Thymus (tissue), 11 donors: ENCODE data around the gene AGPAT2. TPM values are rescaled to one million over a fixed set of nuclear protein-coding genes. Genes with fewer than 3 reads are reported as not detected.

ENCODE experiments used
- DNase-seq, 9 donors: peaks; one replicate each; pipeline ENCODE4 v3.0.0-alpha.2; 2013; ENCODE audit warnings: low spot score in 9 of 9, low read depth in 6 of 9, missing footprints in 1 of 9
- H3K27ac ChIP-seq, 2 donors: one replicate each; pipeline ENCODE4 v1.5.1; 2013; ENCODE audit warnings: control low read depth in 1 of 2, low read depth in 1 of 2, low read length in 1 of 2, mild to moderate bottlenecking in 1 of 2, moderate library complexity in 1 of 2
- H3K27me3 ChIP-seq, 2 donors: one replicate each; pipeline ENCODE4 v1.5.1; 2013; ENCODE audit warnings: low read length in 1 of 2; ENCODE audit not compliant: control insufficient read depth in 2 of 2, insufficient read depth in 1 of 2
- H3K36me3 ChIP-seq, 2 donors: one replicate each; pipeline ENCODE4 v1.5.1; 2013; ENCODE audit warnings: low read length in 1 of 2, mild to moderate bottlenecking in 1 of 2, moderate library complexity in 1 of 2; ENCODE audit not compliant: control insufficient read depth in 2 of 2, insufficient read depth in 2 of 2
- H3K4me1 ChIP-seq, 2 donors: one replicate each; pipeline ENCODE4 v1.5.1; 2013; ENCODE audit warnings: low read length in 2 of 2; ENCODE audit not compliant: control insufficient read depth in 2 of 2, insufficient read depth in 2 of 2
- H3K4me3 ChIP-seq, 2 donors: one replicate each; pipeline ENCODE4 v1.5.1; 2013; ENCODE audit warnings: low read length in 2 of 2, control low read depth in 1 of 2, mild to moderate bottlenecking in 1 of 2
- H3K9me3 ChIP-seq, 2 donors: one replicate each; pipeline ENCODE4 v1.5.1; 2013; ENCODE audit warnings: low read length in 1 of 2, mild to moderate bottlenecking in 1 of 2; ENCODE audit not compliant: control insufficient read depth in 2 of 2, insufficient read depth in 1 of 2
- WGBS: extraction: QIAGEN DNeasy Blood & Tissue Kit; methylation state at CpG from one replicate; pipeline ENCODE4 v1.1.7; 2013; 5-methylcytosine and 5-hydroxymethylcytosine counted together
- polyA plus RNA-seq: library from polyadenylated mRNA; stranded (reverse); fragments of 200-250 nt; gene quantifications from one replicate; pipeline ENCODE4 v1.2.3, GENCODE V29; 2013
- total RNA-seq: library from RNA; stranded (reverse); fragments of 120-200 nt; gene quantifications from one replicate; pipeline ENCODE4 v1.2.4, GENCODE V29; 2013
- donor health status: healthy.

Gene AGPAT2
- total and polyA plus RNA-seq, 2 donors: 8.2 to 28.8 TPM

- Histone ChIP-seq H3K9me3 (no peaks in the 10 kb centered on the region), H3K4me1 (peaks cover 9 to 20% of the 10 kb centered on the region in 2 donors), H3K4me3 (no peak overlapping the region), H3K27me3 (no peaks in the 10 kb centered on the region), H3K36me3 (peaks cover 57% of the 10 kb centered on the region in 2 donors), H3K27ac (no peak overlapping the region)
- DNase-seq: no peak
- 95% methylated on average over 31 of the region's 31 CpGs for WGBS
These were observed 35.1 kb upstream of the AGPAT2 start for GRCh38 chr9:136722093-136722968.

GRCh38 chr9:136721339-136722092 lies 34.3 kb upstream of the AGPAT2 start:
- WGBS: 93% methylated on average over 30 of the region's 30 CpGs
- H3K4me3 ChIP-seq: no peak overlapping the region
- no peaks in the 10 kb centered on the region for H3K27me3 ChIP-seq
- peaks cover 55 to 56% of the 10 kb centered on the region in 2 donors for H3K36me3 ChIP-seq
- no peak for DNase-seq
- H3K4me1 ChIP-seq: peaks cover 3 to 11% of the 10 kb centered on the region in 2 donors
- H3K27ac ChIP-seq: no peak overlapping the region
- H3K9me3 ChIP-seq: no peaks in the 10 kb centered on the region

DNA sequence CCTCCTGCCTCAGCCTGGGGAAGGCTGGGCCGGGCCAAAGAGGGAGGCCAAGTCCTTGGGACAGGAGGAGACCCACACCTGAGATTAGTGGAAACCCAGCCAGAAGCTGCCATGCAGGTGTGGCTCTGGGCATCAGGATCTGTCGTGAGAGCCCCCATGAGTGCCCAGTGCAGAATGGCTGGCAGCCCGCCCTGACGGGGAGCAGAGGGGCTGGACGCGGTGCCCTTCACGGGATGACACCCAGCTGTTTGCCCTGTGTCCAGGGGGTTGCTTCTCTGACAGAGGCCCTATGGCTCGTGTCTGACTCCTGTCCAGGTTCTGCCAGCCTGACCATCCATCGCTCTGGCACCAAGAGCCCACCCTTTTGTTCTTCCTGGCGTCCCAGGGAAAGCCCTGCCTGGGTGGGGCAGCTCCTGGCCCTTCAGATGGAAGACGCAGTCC lies 33.7 kb upstream of the AGPAT2 start:
- Histone ChIP-seq H3K36me3 (peaks cover 49 to 50% of the 10 kb centered on the region in 2 donors), H3K27ac (no peak overlapping the region), H3K27me3 (no peaks in the 10 kb centered on the region), H3K9me3 (no peaks in the 10 kb centered on the region), H3K4me3 (no peak overlapping the region), H3K4me1 (peaks cover 0 to 5% of the 10 kb centered on the region in 2 donors)
- no peak for DNase-seq
- WGBS: 95% methylated on average over 11 of the region's 11 CpGs

DNA sequence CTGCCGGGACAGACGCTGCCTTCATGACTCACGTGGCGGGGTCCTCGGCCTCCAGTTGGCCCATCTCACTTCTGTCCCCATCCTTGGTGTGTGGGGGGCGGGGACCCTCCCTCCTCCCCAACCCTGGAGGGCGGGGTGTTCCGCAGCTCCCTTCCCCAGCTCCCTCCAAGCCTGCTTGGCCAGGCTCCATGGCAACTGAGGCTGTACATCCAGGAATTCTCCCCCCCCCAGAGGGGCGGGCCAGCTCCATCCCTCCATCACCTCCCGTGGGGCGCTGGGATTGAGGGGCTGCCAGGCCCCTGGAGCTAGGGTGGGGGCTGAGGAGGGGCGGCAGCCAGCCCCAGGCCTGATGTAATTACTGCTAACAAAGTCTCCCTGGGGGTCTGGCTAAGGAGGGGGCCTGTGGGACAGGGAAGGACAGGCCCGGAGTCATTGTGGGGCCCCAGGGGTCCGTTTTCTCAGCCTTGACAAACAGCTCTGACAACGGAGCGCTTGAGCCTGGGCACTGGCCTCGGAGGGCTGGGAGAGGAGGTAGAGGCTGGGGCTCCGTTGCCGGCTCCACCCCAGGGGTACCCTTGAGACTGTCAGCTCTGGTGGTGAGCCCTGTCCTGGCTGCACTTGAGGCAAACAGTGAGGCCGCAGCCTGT lies 33.1 kb upstream of the AGPAT2 start:
- no peak for DNase-seq
- H3K27ac ChIP-seq: no peak overlapping the region
- H3K36me3 ChIP-seq: peaks cover 43 to 45% of the 10 kb centered on the region in 2 donors
- no peaks in the 10 kb centered on the region for H3K4me1 ChIP-seq
- no peak overlapping the region for H3K4me3 ChIP-seq
- no peaks in the 10 kb centered on the region for H3K9me3 ChIP-seq
- 95% methylated on average over 20 of the region's 20 CpGs for WGBS
- no peaks in the 10 kb centered on the region for H3K27me3 ChIP-seq

- Histone ChIP-seq H3K27ac (no peak overlapping the region), H3K4me1 (no peaks in the 10 kb centered on the region), H3K4me3 (no peak overlapping the region)
These were observed 32.1 kb upstream of the AGPAT2 start for GRCh38 chr9:136719195-136719880.

GRCh38 chr9:136718345-136719194 lies 31.3 kb upstream of the AGPAT2 start:
- Histone ChIP-seq H3K4me3 (no peak overlapping the region), H3K4me1 (peaks cover 0 to 5% of the 10 kb centered on the region in 2 donors), H3K27ac (no peak overlapping the region), H3K27me3 (peaks cover under 1 to 10% of the 10 kb centered on the region in 2 donors), H3K36me3 (peaks cover 25 to 29% of the 10 kb centered on the region in 2 donors), H3K9me3 (no peaks in the 10 kb centered on the region)
- no peak for DNase-seq
- WGBS: 81% methylated on average over 20 of the region's 20 CpGs

More at GRCh38 chr9:136719195-136719880, 32.1 kb upstream of the AGPAT2 start:
- Histone ChIP-seq H3K36me3 (peaks cover 33 to 36% of the 10 kb centered on the region in 2 donors), H3K9me3 (no peaks in the 10 kb centered on the region), H3K27me3 (peaks cover 0 to 2% of the 10 kb centered on the region in 2 donors)
- WGBS: 77% methylated on average over 24 of the region's 24 CpGs
- no peak for DNase-seq

DNA sequence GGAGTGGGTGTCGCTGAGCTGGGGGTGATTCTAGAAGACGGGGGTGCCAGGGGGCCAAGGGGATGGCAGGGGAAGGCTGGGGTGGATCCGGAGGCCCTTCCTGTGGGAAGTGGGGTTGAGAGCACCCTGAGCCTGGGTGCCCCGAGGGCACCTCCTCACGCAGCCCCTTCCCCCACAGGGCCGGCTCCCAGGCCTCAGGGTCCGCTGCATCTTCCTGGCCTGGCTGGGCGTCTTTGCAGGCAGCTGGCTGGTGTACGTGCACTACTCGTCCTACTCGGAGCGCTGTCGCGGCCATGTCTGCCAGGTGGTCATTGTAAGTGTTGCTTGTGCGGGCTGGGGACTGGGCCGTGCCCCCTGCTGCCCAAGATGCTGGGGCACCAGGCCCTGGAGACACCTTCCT lies 30.1 kb upstream of the AGPAT2 start:
- Histone ChIP-seq H3K27me3 (peaks cover 12 to 20% of the 10 kb centered on the region in 2 donors), H3K4me3 (no peak overlapping the region), H3K36me3 (peaks cover 17% of the 10 kb centered on the region in 2 donors), H3K4me1 (peaks cover 3 to 13% of the 10 kb centered on the region in 2 donors), H3K27ac (no peak overlapping the region), H3K9me3 (no peaks in the 10 kb centered on the region)
- no peak for DNase-seq
- 96% methylated on average over 16 of the region's 16 CpGs for WGBS

DNA sequence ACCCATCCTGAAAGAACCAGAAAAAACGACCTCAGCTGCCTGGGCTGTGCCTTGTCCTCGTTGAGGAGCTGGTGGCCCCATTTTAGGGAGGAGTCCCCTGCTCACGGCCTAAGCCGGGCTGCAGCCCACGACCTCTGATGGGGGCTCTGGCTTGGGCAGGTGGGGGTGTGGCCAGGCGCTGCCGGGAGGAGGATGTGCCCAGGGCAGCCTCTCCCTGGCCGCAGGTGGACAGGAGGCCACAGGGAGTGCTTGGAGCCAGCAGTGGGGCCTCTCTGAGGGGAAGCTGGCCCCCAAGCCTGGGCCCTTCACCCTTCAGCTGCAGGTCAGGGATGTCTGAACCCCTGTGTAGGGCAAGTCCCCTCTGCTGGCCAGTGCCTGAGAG lies 27.6 kb upstream of the AGPAT2 start:
- peaks cover 20 to 37% of the 10 kb centered on the region in 2 donors for H3K27me3 ChIP-seq
- no peak overlapping the region for H3K4me3 ChIP-seq
- no peak for DNase-seq
- no peak overlapping the region for H3K27ac ChIP-seq
- no peaks in the 10 kb centered on the region for H3K36me3 ChIP-seq
- H3K9me3 ChIP-seq: no peaks in the 10 kb centered on the region
- WGBS: 73% methylated on average over 8 of the region's 8 CpGs
- H3K4me1 ChIP-seq: peaks cover 6 to 19% of the 10 kb centered on the region in 2 donors
